ENCODE data around the gene SPDYE2B.
"Not testable (repeated sequence)": the region's sequence is repeated elsewhere in the genome, so short reads cannot be mapped to it uniquely, and the experiment has no call there.

SPDYE2B gene

DNA sequence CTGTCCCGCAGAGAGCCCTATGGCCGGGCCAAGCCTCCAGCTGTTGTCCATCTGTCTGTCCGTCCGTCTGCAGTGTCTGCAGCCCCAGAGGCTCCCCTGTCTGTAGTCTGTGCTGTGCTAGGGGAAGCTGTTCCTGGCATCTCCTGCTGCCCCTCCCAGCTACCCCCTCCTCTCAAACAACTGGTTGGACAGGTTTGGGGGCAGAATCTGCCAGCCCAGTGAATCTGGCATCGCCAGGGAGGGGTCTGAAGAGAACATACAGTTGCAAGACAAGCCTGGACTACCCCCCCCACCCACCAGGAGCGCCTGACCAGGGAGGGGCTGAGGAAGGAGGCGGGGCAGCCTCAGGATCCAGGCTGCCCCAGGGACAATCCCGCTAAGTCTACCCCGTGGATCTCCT is 7.4 kb upstream of the SPDYE2B start, which contains the start of gene UPK3BL1:
TSS of gene UPK3BL1 (minus strand) at position 101 of the 400 bp plus-strand sequence. CDS start at position 51, 50 bp downstream.
- not testable (repeated sequence) for H3K9ac ChIP-seq (ENCODE audit: low read depth in 1 of 2, low read length in 2 of 2); H3K36me3 ChIP-seq (ENCODE audit: control insufficient read depth in 1 of 2, insufficient read depth in 2 of 2, low read length in 2 of 2); H3K4me1 ChIP-seq (ENCODE audit: control insufficient read depth in 1 of 2, insufficient read depth in 2 of 2, low read length in 2 of 2); H3K27ac ChIP-seq (ENCODE audit: low read depth, low read length); H3K9me3 ChIP-seq (ENCODE audit: control insufficient read depth in 1 of 2, low read length in 2 of 2); H3K27me3 ChIP-seq (ENCODE audit: control insufficient read depth in 1 of 2, insufficient read depth in 2 of 2, low read length in 2 of 2); H3K4me3 ChIP-seq (ENCODE audit: low read depth in 1 of 2, low read length in 2 of 2)

DNA sequence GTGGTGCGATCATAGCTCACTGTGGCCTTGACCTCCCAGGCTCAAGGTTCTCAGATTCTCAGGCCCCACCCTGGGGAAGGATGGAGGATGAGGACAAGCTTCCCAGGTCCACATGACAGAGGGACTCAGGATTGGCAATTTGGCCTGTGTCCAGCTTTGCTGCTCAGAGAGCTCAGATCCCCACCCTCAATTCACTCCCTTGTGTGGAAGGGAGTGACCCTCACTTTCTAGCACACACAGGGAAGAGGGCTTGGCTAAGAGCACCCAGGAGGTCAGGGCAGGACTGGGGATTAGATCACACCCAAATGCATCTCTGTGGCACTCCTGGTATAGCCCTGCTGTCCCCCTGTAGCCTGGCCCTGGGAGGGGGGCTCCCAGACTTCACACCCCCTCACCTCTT is 6.7 kb upstream of the SPDYE2B start:
- H3K9ac ChIP-seq (ENCODE audit: low read depth in 1 of 2, low read length in 2 of 2); H3K4me1 ChIP-seq (ENCODE audit: control insufficient read depth in 1 of 2, insufficient read depth in 2 of 2, low read length in 2 of 2); H3K36me3 ChIP-seq (ENCODE audit: control insufficient read depth in 1 of 2, insufficient read depth in 2 of 2, low read length in 2 of 2); H3K9me3 ChIP-seq (ENCODE audit: control insufficient read depth in 1 of 2, low read length in 2 of 2); H3K4me3 ChIP-seq (ENCODE audit: low read depth in 1 of 2, low read length in 2 of 2); H3K27me3 ChIP-seq (ENCODE audit: control insufficient read depth in 1 of 2, insufficient read depth in 2 of 2, low read length in 2 of 2); H3K27ac ChIP-seq (ENCODE audit: low read depth, low read length): not testable (repeated sequence)

DNA sequence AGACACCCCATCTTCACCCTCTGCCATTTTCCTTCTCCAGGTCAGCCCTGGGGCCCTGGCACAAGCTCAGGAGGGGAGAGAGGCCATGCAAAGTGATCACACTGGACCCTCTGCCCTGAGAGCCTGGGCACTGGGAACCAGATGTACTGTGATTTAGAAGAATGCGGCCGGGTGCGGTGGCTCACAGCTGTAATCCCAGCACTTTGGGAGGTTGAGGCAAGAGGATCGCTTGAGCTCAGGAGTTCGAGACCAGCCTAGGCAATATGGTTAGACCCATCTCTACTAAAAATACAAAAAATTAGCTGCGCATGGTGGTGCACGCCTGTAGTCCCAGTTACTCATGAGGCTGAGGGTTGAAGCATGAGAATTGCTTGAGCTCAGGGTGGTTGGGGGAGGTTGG is 2.3 kb upstream of the SPDYE2B start:
- not testable (repeated sequence) for H3K4me3 ChIP-seq (ENCODE audit: low read depth in 1 of 2, low read length in 2 of 2); H3K36me3 ChIP-seq (ENCODE audit: control insufficient read depth in 1 of 2, insufficient read depth in 2 of 2, low read length in 2 of 2); H3K27me3 ChIP-seq (ENCODE audit: control insufficient read depth in 1 of 2, insufficient read depth in 2 of 2, low read length in 2 of 2); H3K9me3 ChIP-seq (ENCODE audit: control insufficient read depth in 1 of 2, low read length in 2 of 2); H3K27ac ChIP-seq (ENCODE audit: low read depth, low read length); H3K4me1 ChIP-seq (ENCODE audit: control insufficient read depth in 1 of 2, insufficient read depth in 2 of 2, low read length in 2 of 2); H3K9ac ChIP-seq (ENCODE audit: low read depth in 1 of 2, low read length in 2 of 2)

DNA sequence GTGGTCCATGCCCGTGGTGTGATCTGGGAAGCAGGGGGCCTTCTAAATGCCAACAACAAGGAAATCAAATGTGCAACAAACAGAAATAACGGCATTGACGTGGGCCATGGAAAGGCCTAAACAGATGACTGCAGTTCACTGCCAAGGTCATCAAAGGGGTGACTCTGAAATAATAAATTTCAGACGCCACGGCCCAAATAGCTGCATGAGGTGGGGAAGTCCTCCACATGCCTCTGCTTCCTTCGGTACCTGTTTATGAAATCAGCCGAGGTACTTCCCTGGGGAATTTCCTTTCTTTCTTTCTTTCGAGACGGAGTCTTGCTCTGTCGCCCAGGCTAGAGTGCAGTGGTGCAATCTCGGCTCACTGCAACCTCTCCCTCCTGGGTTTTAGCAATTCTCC is 14.6 kb downstream of the SPDYE2B start:
- H3K27ac ChIP-seq (ENCODE audit: low read depth, low read length); H3K27me3 ChIP-seq (ENCODE audit: control insufficient read depth in 1 of 2, insufficient read depth in 2 of 2, low read length in 2 of 2); H3K9ac ChIP-seq (ENCODE audit: low read depth in 1 of 2, low read length in 2 of 2); H3K9me3 ChIP-seq (ENCODE audit: control insufficient read depth in 1 of 2, low read length in 2 of 2); H3K36me3 ChIP-seq (ENCODE audit: control insufficient read depth in 1 of 2, insufficient read depth in 2 of 2, low read length in 2 of 2); H3K4me1 ChIP-seq (ENCODE audit: control insufficient read depth in 1 of 2, insufficient read depth in 2 of 2, low read length in 2 of 2); H3K4me3 ChIP-seq (ENCODE audit: low read depth in 1 of 2, low read length in 2 of 2): not testable (repeated sequence)

DNA sequence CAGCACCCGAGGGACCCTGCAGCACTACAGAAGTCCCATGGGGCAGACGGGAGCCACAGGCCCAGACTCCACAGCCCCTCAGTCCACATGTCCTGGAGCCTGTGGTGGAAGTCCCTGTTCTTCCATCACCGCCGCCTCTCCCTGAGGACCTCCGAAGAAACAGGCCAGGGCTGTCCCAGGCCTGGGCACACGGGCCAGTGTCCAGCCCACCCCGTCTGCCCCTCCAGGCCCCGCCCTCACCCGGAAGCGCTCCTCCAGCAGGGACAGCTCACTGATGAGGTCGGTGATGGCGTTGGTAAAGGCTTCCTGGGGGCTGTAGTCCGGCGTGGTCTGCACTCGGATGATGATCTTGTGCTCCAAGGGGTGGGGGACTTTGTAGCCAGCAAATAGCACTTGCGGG is 16.7 kb downstream of the SPDYE2B start:
- H3K4me1 ChIP-seq (ENCODE audit: control insufficient read depth in 1 of 2, insufficient read depth in 2 of 2, low read length in 2 of 2); H3K27ac ChIP-seq (ENCODE audit: low read depth, low read length); H3K27me3 ChIP-seq (ENCODE audit: control insufficient read depth in 1 of 2, insufficient read depth in 2 of 2, low read length in 2 of 2); H3K9me3 ChIP-seq (ENCODE audit: control insufficient read depth in 1 of 2, low read length in 2 of 2); H3K36me3 ChIP-seq (ENCODE audit: control insufficient read depth in 1 of 2, insufficient read depth in 2 of 2, low read length in 2 of 2); H3K4me3 ChIP-seq (ENCODE audit: low read depth in 1 of 2, low read length in 2 of 2); H3K9ac ChIP-seq (ENCODE audit: low read depth in 1 of 2, low read length in 2 of 2): not testable (repeated sequence)

DNA sequence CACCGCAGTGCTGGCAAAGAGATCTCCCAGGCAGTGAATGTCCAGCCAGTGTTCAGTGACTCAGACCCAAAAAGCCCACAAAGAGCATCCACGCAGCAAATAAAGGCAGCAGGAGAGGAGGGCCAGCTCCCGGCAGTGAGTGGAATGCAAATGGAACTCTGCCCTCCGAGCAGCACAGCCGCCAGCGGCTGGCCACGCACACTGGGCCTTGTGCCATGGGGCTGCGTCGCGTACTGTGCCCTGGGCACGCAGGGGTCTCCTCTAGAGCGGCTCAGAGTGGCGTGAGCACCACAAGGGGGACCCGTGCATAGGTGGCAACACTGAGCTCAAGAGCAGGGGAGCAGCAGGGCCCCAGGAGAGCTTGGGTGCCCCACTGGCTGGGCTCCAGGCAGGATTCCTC is 17.4 kb downstream of the SPDYE2B start:
- H3K4me1 ChIP-seq (ENCODE audit: control insufficient read depth in 1 of 2, insufficient read depth in 2 of 2, low read length in 2 of 2), result not testable (repeated sequence)

DNA sequence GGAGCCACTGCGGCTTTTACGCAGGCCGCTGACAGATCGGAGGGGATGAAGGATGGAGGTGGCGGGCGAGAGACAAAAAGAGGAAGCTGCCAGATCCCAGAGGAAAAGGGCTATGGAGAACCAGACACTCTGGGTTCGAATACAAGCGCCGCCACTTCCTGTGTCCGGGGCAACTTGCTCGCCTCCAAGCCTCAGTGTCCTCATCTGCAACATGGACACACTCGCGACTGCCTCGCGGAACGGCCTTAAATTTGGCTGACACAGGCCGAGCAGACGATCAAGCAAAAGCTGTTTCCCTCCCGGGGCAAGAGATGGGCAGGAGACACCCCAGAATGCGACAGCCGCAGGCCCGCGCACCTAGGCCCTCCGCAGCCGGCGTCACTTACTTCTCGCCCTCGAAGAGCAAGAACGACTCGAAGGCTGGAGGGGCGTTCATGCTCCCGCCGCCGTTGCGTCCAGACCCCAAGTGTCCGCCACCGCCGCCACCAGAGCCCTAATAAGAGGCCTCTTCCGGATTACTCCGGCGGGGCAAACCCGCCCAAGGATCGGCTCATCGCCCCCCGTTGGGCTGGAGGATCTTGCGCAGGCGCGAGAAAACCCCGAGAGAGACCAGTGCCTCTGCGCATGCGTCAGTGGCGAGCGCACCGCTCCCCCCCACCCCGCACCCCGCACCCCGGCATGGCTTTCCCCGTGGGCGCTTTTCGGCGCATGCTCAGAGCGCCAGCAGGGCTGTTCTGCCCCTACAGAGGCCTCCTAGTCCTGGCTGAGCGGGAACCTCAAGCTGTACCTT is 21.2 kb downstream of the SPDYE2B start, which contains the start of gene POLR2J2:
TSS of gene POLR2J2 (minus strand) at position 498 of the 790 bp plus-strand sequence. CDS start at position 436, 62 bp downstream.
- not testable (repeated sequence) for H3K9me3 ChIP-seq (ENCODE audit: control insufficient read depth in 1 of 2, low read length in 2 of 2); H3K27ac ChIP-seq (ENCODE audit: low read depth, low read length); H3K36me3 ChIP-seq (ENCODE audit: control insufficient read depth in 1 of 2, insufficient read depth in 2 of 2, low read length in 2 of 2); H3K4me1 ChIP-seq (ENCODE audit: control insufficient read depth in 1 of 2, insufficient read depth in 2 of 2, low read length in 2 of 2); H3K27me3 ChIP-seq (ENCODE audit: control insufficient read depth in 1 of 2, insufficient read depth in 2 of 2, low read length in 2 of 2); H3K9ac ChIP-seq (ENCODE audit: low read depth in 1 of 2, low read length in 2 of 2)
- H3K4me3 ChIP-seq (ENCODE audit: low read depth in 1 of 2, low read length in 2 of 2), result peak within 1 kb of the TSS in 1 of 2 donors; percentile 55

More for the DNA sequence above, 17.4 kb downstream of the SPDYE2B start:
- not testable (repeated sequence) for H3K27ac ChIP-seq (ENCODE audit: low read depth, low read length); H3K36me3 ChIP-seq (ENCODE audit: control insufficient read depth in 1 of 2, insufficient read depth in 2 of 2, low read length in 2 of 2); H3K9ac ChIP-seq (ENCODE audit: low read depth in 1 of 2, low read length in 2 of 2); H3K27me3 ChIP-seq (ENCODE audit: control insufficient read depth in 1 of 2, insufficient read depth in 2 of 2, low read length in 2 of 2); H3K9me3 ChIP-seq (ENCODE audit: control insufficient read depth in 1 of 2, low read length in 2 of 2); H3K4me3 ChIP-seq (ENCODE audit: low read depth in 1 of 2, low read length in 2 of 2)

DNA sequence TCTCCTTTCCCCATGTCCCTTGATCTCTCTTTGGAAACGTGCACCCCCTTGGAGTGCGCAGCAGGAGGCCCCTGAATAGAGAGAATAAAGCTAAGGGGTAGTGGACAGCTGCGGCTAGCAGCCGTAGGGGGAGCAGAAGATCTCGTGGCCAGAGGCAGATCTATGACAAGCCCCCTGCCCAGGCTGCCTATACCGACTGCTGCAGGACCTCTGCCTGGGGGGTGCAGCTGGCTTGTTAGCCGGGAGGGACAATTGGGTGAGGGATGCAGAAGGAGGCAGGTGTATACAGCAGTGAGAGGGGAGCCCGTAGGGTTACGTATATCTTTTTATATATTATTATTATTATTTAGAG is 21.8 kb downstream of the SPDYE2B start:
- not testable (repeated sequence) for H3K27ac ChIP-seq (ENCODE audit: low read depth, low read length); H3K4me3 ChIP-seq (ENCODE audit: low read depth in 1 of 2, low read length in 2 of 2); H3K27me3 ChIP-seq (ENCODE audit: control insufficient read depth in 1 of 2, insufficient read depth in 2 of 2, low read length in 2 of 2); H3K9me3 ChIP-seq (ENCODE audit: control insufficient read depth in 1 of 2, low read length in 2 of 2); H3K4me1 ChIP-seq (ENCODE audit: control insufficient read depth in 1 of 2, insufficient read depth in 2 of 2, low read length in 2 of 2); H3K9ac ChIP-seq (ENCODE audit: low read depth in 1 of 2, low read length in 2 of 2); H3K36me3 ChIP-seq (ENCODE audit: control insufficient read depth in 1 of 2, insufficient read depth in 2 of 2, low read length in 2 of 2)

DNA sequence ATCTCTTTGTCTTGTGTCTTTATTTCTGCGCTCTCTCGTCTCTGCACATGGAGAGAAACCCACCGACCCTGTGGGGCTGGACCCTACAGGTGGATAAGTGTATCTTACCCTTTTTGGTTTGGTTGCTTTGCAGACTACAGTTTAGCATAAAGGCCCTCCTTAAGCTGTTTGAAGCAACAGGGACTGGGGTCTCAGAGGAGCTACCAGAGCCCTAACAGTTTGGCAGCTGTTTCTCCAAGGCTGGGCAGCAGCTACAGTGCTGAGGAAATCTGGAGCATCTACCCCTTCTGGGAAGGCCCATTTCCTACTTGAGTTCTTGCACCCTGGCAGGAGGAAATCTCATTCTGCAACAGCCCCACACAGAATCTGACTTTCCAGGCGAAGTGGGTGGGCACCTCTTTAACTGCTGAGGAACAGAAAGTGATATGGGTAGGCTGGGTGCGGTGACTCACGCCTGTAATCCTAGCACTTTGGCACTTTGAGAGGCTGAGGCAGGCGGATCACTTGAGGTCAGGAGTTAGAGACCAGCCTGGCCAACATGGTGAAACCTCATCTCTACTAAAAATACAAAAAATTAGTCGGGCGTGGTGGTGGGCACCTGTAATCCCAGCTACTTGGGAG is 23.4 kb downstream of the SPDYE2B start:
- H3K4me1 ChIP-seq (ENCODE audit: control insufficient read depth in 1 of 2, insufficient read depth in 2 of 2, low read length in 2 of 2); H3K36me3 ChIP-seq (ENCODE audit: control insufficient read depth in 1 of 2, insufficient read depth in 2 of 2, low read length in 2 of 2); H3K27ac ChIP-seq (ENCODE audit: low read depth, low read length); H3K9me3 ChIP-seq (ENCODE audit: control insufficient read depth in 1 of 2, low read length in 2 of 2); H3K27me3 ChIP-seq (ENCODE audit: control insufficient read depth in 1 of 2, insufficient read depth in 2 of 2, low read length in 2 of 2); H3K9ac ChIP-seq (ENCODE audit: low read depth in 1 of 2, low read length in 2 of 2); H3K4me3 ChIP-seq (ENCODE audit: low read depth in 1 of 2, low read length in 2 of 2): not testable (repeated sequence)

DNA sequence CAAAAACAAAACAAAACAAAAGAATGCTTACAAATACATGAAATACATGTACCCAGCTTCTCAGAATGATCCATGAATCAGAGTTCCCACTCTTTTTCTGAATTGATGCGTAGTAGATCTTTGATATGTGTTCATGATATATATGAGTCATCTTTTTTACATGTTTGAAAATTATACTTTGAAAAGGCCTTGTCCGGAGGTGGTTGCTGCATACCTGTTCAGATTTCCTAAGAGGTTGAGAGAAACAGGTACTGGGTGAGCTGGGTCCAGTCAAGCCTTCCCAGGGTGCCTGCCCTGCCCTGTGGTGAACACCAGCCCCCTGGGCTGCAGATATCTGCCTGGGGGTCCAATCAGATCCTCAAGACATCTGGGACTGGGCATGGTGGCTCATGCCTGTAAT is 25.4 kb downstream of the SPDYE2B start:
- H3K27ac ChIP-seq (ENCODE audit: low read depth, low read length); H3K9ac ChIP-seq (ENCODE audit: low read depth in 1 of 2, low read length in 2 of 2); H3K4me3 ChIP-seq (ENCODE audit: low read depth in 1 of 2, low read length in 2 of 2); H3K9me3 ChIP-seq (ENCODE audit: control insufficient read depth in 1 of 2, low read length in 2 of 2); H3K27me3 ChIP-seq (ENCODE audit: control insufficient read depth in 1 of 2, insufficient read depth in 2 of 2, low read length in 2 of 2); H3K36me3 ChIP-seq (ENCODE audit: control insufficient read depth in 1 of 2, insufficient read depth in 2 of 2, low read length in 2 of 2); H3K4me1 ChIP-seq (ENCODE audit: control insufficient read depth in 1 of 2, insufficient read depth in 2 of 2, low read length in 2 of 2): not testable (repeated sequence)
